Osteocyte (in vitro differentiated cells): ENCODE results near the gene TLR9. TPM values are rescaled to one million over a fixed set of nuclear protein-coding genes. Genes with fewer than 3 reads are reported as not detected.

Experiments
- DNase-seq: peaks from one replicate; pipeline ENCODE4 v3.0.0; 2021; ENCODE audit warnings: mixed read lengths; ENCODE audit not compliant: unreplicated experiment; ENCODE audit errors: extremely low spot score
- H3K27ac Mint-ChIP-seq: one replicate; pipeline ENCODE4 v1.8.0; 2021; ENCODE audit warnings: mild to moderate bottlenecking, mixed read lengths; ENCODE audit not compliant: unreplicated experiment
- H3K27me3 Mint-ChIP-seq: one replicate; pipeline ENCODE4 v1.8.0; 2021; ENCODE audit warnings: mixed read lengths; ENCODE audit not compliant: unreplicated experiment
- H3K36me3 Mint-ChIP-seq: one replicate; pipeline ENCODE4 v1.8.0; 2021; ENCODE audit warnings: mixed read lengths; ENCODE audit not compliant: unreplicated experiment
- H3K4me1 Mint-ChIP-seq: one replicate; pipeline ENCODE4 v1.8.0; 2021; ENCODE audit warnings: mixed read lengths; ENCODE audit not compliant: unreplicated experiment
- H3K4me3 Mint-ChIP-seq: one replicate; pipeline ENCODE4 v1.8.0; 2021; ENCODE audit warnings: mild to moderate bottlenecking, moderate library complexity, mixed read lengths; ENCODE audit not compliant: unreplicated experiment
- H3K9me3 Mint-ChIP-seq: one replicate; pipeline ENCODE4 v1.8.0; 2021; ENCODE audit warnings: mixed read lengths; ENCODE audit not compliant: unreplicated experiment
- CTCF ChIP-seq: fragments of 200-600 bp; sonication (generic); IDR thresholded peaks from 2 replicates; pipeline ENCODE4 v1.5.0; 2021; ENCODE audit warnings: antibody characterized with exemption, mild to moderate bottlenecking, moderate library complexity
- total RNA-seq: library from RNA; stranded (reverse); gene quantifications from 2 replicates; pipeline ENCODE4 v1.2.1, GENCODE V29; 2021

TLR9 gene
- total RNA-seq, 1 donor from 2014 or later, result not detected

- peaks cover 2% of the 10 kb centered on the region for H3K36me3 Mint-ChIP-seq
- no peak overlapping the region for H3K4me3 Mint-ChIP-seq
- no peaks in the 10 kb centered on the region for H3K27me3 Mint-ChIP-seq
- no peak overlapping the region for H3K27ac Mint-ChIP-seq
- H3K4me1 Mint-ChIP-seq, result peaks cover 1% of the 10 kb centered on the region
- DNase-seq, result peak; percentile 84
- no peak for TF ChIP-seq CTCF
- H3K9me3 Mint-ChIP-seq, result no peaks in the 10 kb centered on the region
Observed at GRCh38 chr3:52222319-52223221, 2.9 kb downstream of the TLR9 start.

GRCh38 chr3:52221563-52222318, 3.7 kb downstream of the TLR9 start:
- Mint-ChIP-seq H3K4me3 (no peak overlapping the region), H3K27me3 (no peaks in the 10 kb centered on the region), H3K27ac (no peak overlapping the region), H3K9me3 (no peaks in the 10 kb centered on the region), H3K4me1 (peaks cover 5% of the 10 kb centered on the region), H3K36me3 (no peaks in the 10 kb centered on the region)
- TF ChIP-seq CTCF, result no peak
- peak; percentile 81 for DNase-seq

- DNase-seq, result no peak
- peaks cover 8% of the 10 kb centered on the region for H3K4me1 Mint-ChIP-seq
- H3K27ac Mint-ChIP-seq, result no peak overlapping the region
- no peaks in the 10 kb centered on the region for H3K9me3 Mint-ChIP-seq
- no peak overlapping the region for H3K4me3 Mint-ChIP-seq
- peaks cover 1% of the 10 kb centered on the region for H3K36me3 Mint-ChIP-seq
- no peak for TF ChIP-seq CTCF
- no peaks in the 10 kb centered on the region for H3K27me3 Mint-ChIP-seq
Observed at GRCh38 chr3:52221141-52221562, 4.3 kb downstream of the TLR9 start.

GRCh38 chr3:52220380-52221026, 4.9 kb downstream of the TLR9 start:
- H3K9me3 Mint-ChIP-seq, result no peaks in the 10 kb centered on the region
- peak; percentile 94 for DNase-seq
- no peak overlapping the region for H3K4me3 Mint-ChIP-seq
- TF ChIP-seq CTCF, result peak; percentile 92
- H3K36me3 Mint-ChIP-seq, result peaks cover 4% of the 10 kb centered on the region
- H3K27ac Mint-ChIP-seq, result no peak overlapping the region
- no peaks in the 10 kb centered on the region for H3K27me3 Mint-ChIP-seq
- peaks cover 11% of the 10 kb centered on the region for H3K4me1 Mint-ChIP-seq
